GM18873 (cell line): ENCODE data around the gene DTX1.
A peak's percentile ranks its signal among the peaks of the same experiment; 100 is the strongest.

Experiments used
- ATAC-seq: cut with Tn5 transposase; IDR thresholded peaks from one replicate; pipeline ENCODE4 v1.9.1; 2021; ENCODE audit warnings: mild to moderate bottlenecking, moderate library complexity, moderate number of reproducible peaks; ENCODE audit not compliant: unreplicated experiment, low FRiP score

The DTX1 gene

GRCh38 chr12:113069751-113070116 is 13.2 kb downstream of the DTX1 start:
- no peak for ATAC-seq

- no peak for ATAC-seq
These were observed 13.8 kb downstream of the DTX1 start for GRCh38 chr12:113070117-113070906.

- no peak for ATAC-seq
These were observed 14.9 kb downstream of the DTX1 start for GRCh38 chr12:113071135-113072112.

- ATAC-seq, result no peak
These were observed 15.6 kb downstream of the DTX1 start for GRCh38 chr12:113072136-113072535.

- no peak for ATAC-seq
These were observed 17.1 kb downstream of the DTX1 start for GRCh38 chr12:113073586-113073985.

- ATAC-seq, result peak; percentile 81
These were observed 18.7 kb downstream of the DTX1 start for GRCh38 chr12:113075137-113075683.

- ATAC-seq, result no peak
These were observed 20.7 kb downstream of the DTX1 start for GRCh38 chr12:113077057-113077858.

- ATAC-seq, result no peak
These were observed 21.3 kb downstream of the DTX1 start for GRCh38 chr12:113077859-113078255.

- ATAC-seq, result no peak
These were observed 25.3 kb downstream of the DTX1 start for GRCh38 chr12:113081873-113082272.

- ATAC-seq, result no peak
These were observed 26.1 kb downstream of the DTX1 start for GRCh38 chr12:113082486-113083148.

- ATAC-seq, result no peak
These were observed 27.4 kb downstream of the DTX1 start for GRCh38 chr12:113083863-113084435.

- no peak for ATAC-seq
These were observed 30.0 kb downstream of the DTX1 start for GRCh38 chr12:113086249-113087164.

- ATAC-seq, result no peak
These were observed 30.7 kb downstream of the DTX1 start for GRCh38 chr12:113087193-113087592.

GRCh38 chr12:113088037-113088436 is 31.5 kb downstream of the DTX1 start:
- ATAC-seq, result no peak

- ATAC-seq, result no peak
These were observed 32.6 kb downstream of the DTX1 start for GRCh38 chr12:113088971-113089756.

GRCh38 chr12:113089839-113090238 is 33.3 kb downstream of the DTX1 start:
- ATAC-seq, result no peak

GRCh38 chr12:113090740-113091139 is 34.2 kb downstream of the DTX1 start:
- ATAC-seq, result no peak

- no peak for ATAC-seq
These were observed 35.0 kb downstream of the DTX1 start for GRCh38 chr12:113091506-113091905.
